GM12873 (cell line): ENCODE data around the gene CCDC18.
A peak's percentile ranks its signal among the peaks of the same experiment; 100 is the strongest.

Source experiments
- CTCF ChIP-seq: IDR thresholded peaks from 2 replicates; pipeline ENCODE4 v1.5.1; 2012; ENCODE audit warnings: low read depth, mild to moderate bottlenecking, moderate library complexity, low read length, control low read depth; ENCODE audit not compliant: insufficient read depth; ENCODE audit errors: missing control alignments

Gene CCDC18

DNA sequence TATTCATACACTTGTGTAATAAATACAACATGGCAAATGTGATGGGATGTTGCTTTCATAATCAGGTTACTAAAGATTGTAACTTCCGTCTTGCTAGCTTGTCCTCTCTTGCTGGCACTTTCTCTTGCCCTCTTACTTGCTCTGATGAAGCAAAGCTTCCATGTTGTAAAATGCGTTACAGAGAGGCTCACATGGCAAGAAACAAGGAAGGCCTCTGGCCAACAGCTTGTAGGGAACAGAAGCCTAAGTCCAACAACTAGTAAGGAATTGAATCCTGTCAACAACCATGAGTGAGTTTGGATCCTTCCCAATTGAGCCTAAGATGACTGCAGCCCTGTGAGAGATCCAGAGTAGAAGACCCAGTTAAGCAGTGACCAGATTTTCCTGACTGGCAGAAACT, 15.7 kb upstream of the CCDC18 start:
- no peak for TF ChIP-seq CTCF

DNA sequence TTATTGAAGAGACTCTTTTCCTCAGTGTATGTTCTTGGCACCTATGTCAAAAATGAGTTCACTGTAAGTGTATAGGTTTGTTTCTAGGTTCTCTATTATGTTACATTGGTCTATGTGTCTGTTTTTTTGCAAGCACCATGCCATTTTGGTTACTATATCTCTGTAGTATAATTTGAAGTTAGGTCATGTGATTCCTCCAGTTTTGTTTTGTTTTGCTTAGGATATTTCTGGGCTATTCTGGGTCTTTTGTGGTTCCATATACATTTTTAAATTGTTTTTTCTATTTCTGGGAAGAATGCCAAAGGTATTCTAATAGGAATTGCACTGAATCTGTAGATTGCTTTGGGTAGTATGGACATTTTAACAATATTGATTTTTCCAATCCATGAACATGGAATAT, 13.5 kb upstream of the CCDC18 start:
- no peak for TF ChIP-seq CTCF

DNA sequence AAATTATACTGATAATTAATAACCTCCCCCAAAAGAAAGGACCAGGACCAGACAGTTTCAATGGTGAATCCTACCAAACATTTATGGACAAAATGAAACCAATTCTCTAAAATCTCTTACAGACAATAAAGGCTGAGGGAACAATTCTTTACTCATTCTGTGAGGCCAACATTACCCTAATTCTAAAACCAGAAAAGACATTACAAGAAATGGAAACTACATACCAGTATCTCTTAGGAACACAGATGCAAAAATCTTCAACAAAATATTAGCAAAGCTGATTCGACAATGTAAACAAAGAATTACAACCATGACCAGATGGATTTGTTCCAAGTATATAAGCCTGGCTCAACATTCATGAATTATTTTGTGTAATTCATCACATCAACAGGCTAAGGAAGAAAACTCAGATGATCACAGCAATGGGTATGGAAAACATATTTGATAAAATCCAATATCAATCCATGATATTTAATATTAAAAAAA, 8.9 kb upstream of the CCDC18 start:
- no peak for TF ChIP-seq CTCF

GRCh38 chr1:93172778-93173177, 7.7 kb upstream of the CCDC18 start:
- TF ChIP-seq CTCF, result no peak

DNA sequence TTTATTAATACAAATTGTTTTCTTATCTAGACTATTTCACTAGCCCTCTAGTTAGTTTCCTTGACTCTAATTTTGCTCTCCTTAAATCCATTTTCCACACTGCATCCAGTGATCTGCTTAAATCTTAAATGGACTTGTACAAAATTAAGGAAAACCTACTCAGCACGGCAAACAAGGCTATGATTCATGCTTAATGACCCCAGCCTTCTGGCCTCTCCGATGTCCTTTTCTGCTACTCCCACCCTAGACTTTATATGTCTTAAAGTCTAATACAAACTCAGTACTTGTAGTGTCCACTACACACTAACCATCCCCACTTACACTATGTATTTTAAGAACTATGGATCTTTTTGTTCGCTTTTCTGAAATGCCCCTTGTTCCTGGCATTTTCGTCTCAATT, 2.5 kb upstream of the CCDC18 start:
- no peak for TF ChIP-seq CTCF

DNA sequence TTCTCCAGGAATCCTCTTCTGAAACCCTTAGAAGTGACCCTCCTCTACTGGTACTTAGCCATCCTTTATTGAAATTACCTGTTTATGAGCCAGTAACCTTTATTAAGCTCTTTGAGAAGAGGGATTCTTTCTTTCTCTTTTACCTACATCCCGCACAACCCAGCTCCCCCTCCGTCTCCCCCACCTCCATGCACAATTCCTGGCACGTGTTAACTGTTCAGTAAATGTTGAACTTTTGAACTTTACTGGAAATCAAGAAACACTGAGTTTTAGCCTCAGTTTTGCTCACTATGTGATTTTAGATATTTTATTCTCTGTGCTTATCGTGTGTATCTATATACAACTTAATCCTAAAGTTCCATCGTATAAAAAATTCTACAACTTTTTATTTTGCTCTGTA, 2.1 kb upstream of the CCDC18 start:
- no peak for TF ChIP-seq CTCF

DNA sequence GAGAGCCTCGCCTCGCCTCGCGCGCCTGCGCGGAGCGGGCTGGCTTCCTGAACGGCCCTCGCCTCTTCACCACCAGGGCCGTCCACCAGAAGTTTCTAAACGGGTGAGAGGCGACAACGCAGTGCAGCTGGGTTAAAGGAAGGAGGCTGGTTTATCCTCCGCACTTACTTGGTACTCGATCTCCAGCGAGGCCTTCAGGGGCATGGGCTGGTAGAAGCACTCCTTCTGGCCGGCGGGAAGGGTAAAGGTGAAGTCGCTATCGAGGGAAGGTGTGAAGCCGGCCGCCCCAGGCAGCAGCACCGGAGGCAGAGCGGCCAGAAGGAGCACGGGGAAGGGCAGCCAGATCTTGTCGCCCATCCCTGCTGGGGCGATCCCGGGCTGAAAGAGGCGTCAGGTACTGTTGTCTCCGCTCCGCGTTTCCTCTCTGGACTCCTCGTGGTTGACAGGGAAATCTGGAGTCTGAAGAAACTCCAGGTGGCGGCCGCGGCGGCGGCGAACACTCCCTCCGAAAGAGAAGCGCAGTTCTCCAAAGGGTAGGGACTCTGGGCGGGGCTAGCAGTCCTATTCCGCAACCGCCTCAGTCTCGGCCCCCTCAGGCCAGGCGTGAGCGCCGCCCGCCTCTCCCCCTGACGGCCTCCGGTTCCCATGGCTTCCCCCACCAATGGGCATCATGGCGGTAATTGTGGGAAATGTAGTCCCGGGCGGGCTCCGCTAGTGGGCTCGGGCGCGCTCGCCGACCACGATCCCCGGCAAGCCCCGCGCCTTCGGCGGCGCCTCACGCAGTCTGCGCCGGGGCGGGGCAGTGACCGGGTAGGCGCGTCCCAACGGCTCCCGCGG, 420 bp upstream of the CCDC18 start, which contains the start of gene TMED5:
Gene TMED5, minus strand, starts transcription at position 528 of the 837 bp plus-strand sequence. Its CDS starts 171 bp downstream, at position 357.
- peak; percentile 28 for TF ChIP-seq CTCF
